ENCODE data around the gene TYW5. TPM values are rescaled to one million over a fixed set of nuclear protein-coding genes. Genes with fewer than 3 reads are reported as not detected.

The TYW5 gene
- total RNA-seq = 1 to 10 TPM; 6.3 to 8.2 (median 7.3) TPM

- peak; percentile 75 to 95 for DNase-seq (ENCODE audit: low spot score in 2 of 2)
- 0 to 1% methylated on average over 41 to 42 of the region's 64 CpGs for WGBS, 2 donors
- intact Hi-C loops (cut with DNase I; ENCODE audit: low total_unique reads) = no loop called here
- TF ChIP-seq CTCF (IDR thresholded peaks at IDR 0.05) = peak in 1 of 3 donors; percentile 56
- peak in 1 of 2 donors; percentile 9 for TF ChIP-seq POLR2A (IDR thresholded peaks at IDR 0.05)
- peak within 1 kb of the TSS; percentile 100 for H3K4me3 ChIP-seq (ENCODE audit: low read depth, poor library complexity, severe bottlenecking)
Measured at GRCh38 chr2:199955339-199956061, at the start of gene TYW5, which contains the start of gene MAIP1. Gene TYW5, minus strand, starts transcription at chr2:199955491. Its CDS starts 21 bp downstream, at chr2:199955470. Gene MAIP1, plus strand, starts transcription at chr2:199955582. Its CDS starts 217 bp downstream, at chr2:199955799.

- intact Hi-C loops (cut with DNase I; ENCODE audit: low total_unique reads) = no loop called here
- TF ChIP-seq CTCF (IDR thresholded peaks at IDR 0.05) (no peak), POLR2A (IDR thresholded peaks at IDR 0.05) (no peak)
- 66 to 70% methylated on average over 1 of the region's 1 CpG for WGBS, 2 donors
Measured at GRCh38 chr2:200003444-200003843, 48.2 kb upstream of the TYW5 start.

GRCh38 chr2:200000444-200001163 lies 45.3 kb upstream of the TYW5 start:
- intact Hi-C loops (cut with DNase I; ENCODE audit: low total_unique reads) = no loop called here
- no peak for DNase-seq (ENCODE audit: low spot score in 2 of 2)
- no peak overlapping the region for H3K4me3 ChIP-seq (ENCODE audit: low read depth, poor library complexity, severe bottlenecking)
- TF ChIP-seq POLR2A (IDR thresholded peaks at IDR 0.05) = no peak
- no peak for TF ChIP-seq CTCF (IDR thresholded peaks at IDR 0.05)
- WGBS, 2 donors = 56 to 58% methylated on average over 2 of the region's 2 CpGs

More at GRCh38 chr2:200003444-200003843, 48.2 kb upstream of the TYW5 start:
- H3K4me3 ChIP-seq (ENCODE audit: low read depth, poor library complexity, severe bottlenecking) = no peak overlapping the region
- no peak for DNase-seq (ENCODE audit: low spot score in 2 of 2)

- no peak for TF ChIP-seq POLR2A (IDR thresholded peaks at IDR 0.05)
- TF ChIP-seq CTCF (IDR thresholded peaks at IDR 0.05) = no peak
- 91 to 93% methylated on average over 4 of the region's 4 CpGs for WGBS, 2 donors
- no peak overlapping the region for H3K4me3 ChIP-seq (ENCODE audit: low read depth, poor library complexity, severe bottlenecking)
- no peak for DNase-seq (ENCODE audit: low spot score in 2 of 2)
- intact Hi-C loops (cut with DNase I; ENCODE audit: low total_unique reads) = no loop called here
Measured at GRCh38 chr2:199999166-199999565, 43.9 kb upstream of the TYW5 start.

GRCh38 chr2:199997296-199997695 lies 42.0 kb upstream of the TYW5 start:
- no peak for DNase-seq (ENCODE audit: low spot score in 2 of 2)
- TF ChIP-seq CTCF (IDR thresholded peaks at IDR 0.05) (no peak), POLR2A (IDR thresholded peaks at IDR 0.05) (no peak)
- WGBS, 2 donors = 93 to 97% methylated on average over 3 of the region's 3 CpGs
- intact Hi-C loops (cut with DNase I; ENCODE audit: low total_unique reads) = no loop called here
- no peak overlapping the region for H3K4me3 ChIP-seq (ENCODE audit: low read depth, poor library complexity, severe bottlenecking)
